Breast epithelium (tissue), 4 donors: ENCODE measurements around the gene RELN. TPM values are rescaled to one million over a fixed set of nuclear protein-coding genes. Genes with fewer than 3 reads are reported as not detected.

ENCODE experiments used
- DNase-seq, 2 donors: peaks; one replicate each; pipeline ENCODE4 v3.0.0-alpha.2; 2019; ENCODE audit warnings: low spot score in 2 of 2
- H3K27ac ChIP-seq, 2 donors: fragments of 200-600 bp; sonication (generic) in 1 of 2; one replicate each; pipeline ENCODE4 v1.5.1; 2016 to 2019; ENCODE audit warnings: mild to moderate bottlenecking in 1 of 2
- H3K27me3 ChIP-seq, 2 donors: fragments of 200-600 bp; sonication (generic) in 1 of 2; one replicate each; pipeline versions ENCODE4 v1.5.1 to v1.6.0; 2017 to 2019; ENCODE audit warnings: control low read depth in 1 of 2, mild to moderate bottlenecking in 1 of 2
- H3K36me3 ChIP-seq: fragments of 200-600 bp; one replicate; pipeline ENCODE4 v1.5.1; 2019
- H3K4me1 ChIP-seq, 2 donors: fragments of 200-600 bp; sonication (generic); one replicate each; pipeline ENCODE4 v1.5.1; 2016 to 2019; ENCODE audit warnings: control low read depth in 1 of 2
- H3K4me3 ChIP-seq, 3 donors: fragments of 200-600 bp; sonication (generic); 1 replicate in 2 of 3; 2 replicates in 1 of 3; pipeline ENCODE4 v1.5.1; 2016 to 2019; ENCODE audit warnings: mild to moderate bottlenecking in 3 of 3, moderate library complexity in 2 of 3
- H3K9me3 ChIP-seq, 2 donors: fragments of 200-600 bp; sonication (generic) in 1 of 2; one replicate each; pipeline ENCODE4 v1.5.1; 2016 to 2019; ENCODE audit warnings: control low read depth in 1 of 2
- CTCF ChIP-seq, 3 donors: fragments of 450-650 bp; IDR thresholded peaks; one replicate each; pipeline ENCODE4 v1.5.1; 2016 to 2017; ENCODE audit warnings: antibody characterized with exemption in 3 of 3, mild to moderate bottlenecking in 3 of 3, moderate library complexity in 3 of 3
- POLR2A ChIP-seq: fragments of 450-650 bp; IDR thresholded peaks from one replicate; pipeline ENCODE4 v1.6.1; 2016; ENCODE audit warnings: antibody characterized with exemption, mild to moderate bottlenecking, moderate library complexity
- POLR2AphosphoS5 ChIP-seq, 3 donors: sonication (generic); formaldehyde crosslinking; IDR thresholded peaks; one replicate each; pipeline ENCODE4 v1.6.1; 2017; ENCODE audit warnings: antibody characterized with exemption in 3 of 3
- intact Hi-C: fragments of 100-400 bp; cut with DNase I; formaldehyde crosslinking; loops from one replicate; pipeline ENCODE4 v1.15.1; 2023; ENCODE audit warnings: low total_unique reads
- total RNA-seq, 3 donors: library from RNA; depleted of rRNA; stranded (reverse); fragments of >200 nt; gene quantifications; one replicate each; pipeline ENCODE4 v1.1.0, GENCODE V29; 2016

RELN gene
- total RNA-seq, 3 donors from 2014 or later: 3.0 to 9.8 (median 4.5) TPM

- DNase-seq: no peak
- no peaks in the 10 kb centered on the region for H3K9me3 ChIP-seq
- H3K4me3 ChIP-seq: peak overlapping the region; percentile 25 to 80 (median 59)
- intact Hi-C loops: no loop called here
- TF ChIP-seq CTCF (IDR thresholded peaks at IDR 0.05) (no peak), POLR2A (no peak), POLR2AphosphoS5 (IDR thresholded peaks at IDR 0.05) (no peak)
- peaks cover 0 to 36% of the 10 kb centered on the region in 2 donors for H3K27me3 ChIP-seq
- H3K27ac ChIP-seq: no peak overlapping the region
- H3K36me3 ChIP-seq: no peaks in the 10 kb centered on the region
- no peaks in the 10 kb centered on the region for H3K4me1 ChIP-seq
Measured at GRCh38 chr7:103988468-103989199, 824 bp downstream of the RELN start.

GRCh38 chr7:103987451-103987850, 2.0 kb downstream of the RELN start:
- H3K4me3 ChIP-seq: peak overlapping the region in 1 of 3 donors; percentile 59

GRCh38 chr7:103985565-103986126, 3.8 kb downstream of the RELN start:
- Histone ChIP-seq H3K4me1 (no peaks in the 10 kb centered on the region), H3K36me3 (no peaks in the 10 kb centered on the region), H3K4me3 (no peak overlapping the region), H3K27ac (no peak overlapping the region), H3K27me3 (peaks cover 0 to 31% of the 10 kb centered on the region in 2 donors), H3K9me3 (no peaks in the 10 kb centered on the region)
- DNase-seq: no peak
- intact Hi-C loops: no loop called here
- TF ChIP-seq POLR2A (no peak), CTCF (IDR thresholded peaks at IDR 0.05) (no peak), POLR2AphosphoS5 (IDR thresholded peaks at IDR 0.05) (no peak)

More at GRCh38 chr7:103987451-103987850, 2.0 kb downstream of the RELN start:
- intact Hi-C loops: no loop called here
- Histone ChIP-seq H3K27me3 (peaks cover 0 to 36% of the 10 kb centered on the region in 2 donors), H3K9me3 (no peaks in the 10 kb centered on the region), H3K4me1 (no peaks in the 10 kb centered on the region), H3K27ac (no peak overlapping the region), H3K36me3 (no peaks in the 10 kb centered on the region)
- TF ChIP-seq POLR2A (no peak), CTCF (IDR thresholded peaks at IDR 0.05) (no peak), POLR2AphosphoS5 (IDR thresholded peaks at IDR 0.05) (no peak)
- no peak for DNase-seq

- H3K36me3 ChIP-seq: no peaks in the 10 kb centered on the region
- no peaks in the 10 kb centered on the region for H3K4me1 ChIP-seq
- DNase-seq: no peak
- TF ChIP-seq CTCF (IDR thresholded peaks at IDR 0.05) (no peak), POLR2AphosphoS5 (IDR thresholded peaks at IDR 0.05) (no peak), POLR2A (no peak)
- H3K27ac ChIP-seq: no peak overlapping the region
- H3K4me3 ChIP-seq: no peak overlapping the region
- peaks cover 0 to 21% of the 10 kb centered on the region in 2 donors for H3K27me3 ChIP-seq
- no peaks in the 10 kb centered on the region for H3K9me3 ChIP-seq
- intact Hi-C loops: no loop called here
Measured at GRCh38 chr7:103984050-103984449, 5.4 kb downstream of the RELN start.
